Measurements from ENCODE around the gene FHIP1B. TPM values are rescaled to one million over a fixed set of nuclear protein-coding genes. Genes with fewer than 3 reads are reported as not detected.
"Not testable (repeated sequence)": the region's sequence is repeated elsewhere in the genome, so short reads cannot be mapped to it uniquely, and the experiment has no call there.

FHIP1B gene
- total and polyA plus RNA-seq, 4 donors = 14.6 to 42.3 (median 33.9) TPM

GRCh38 chr11:6260207-6260726 lies 25.8 kb upstream of the FHIP1B start:
- H3K36me3 ChIP-seq (ENCODE audit: control insufficient read depth, insufficient read depth, low read length) = no peaks in the 10 kb centered on the region
- H3K4me3 ChIP-seq (ENCODE audit: low read depth, low read length) = peak overlapping the region; percentile 39
- peaks cover 22% of the 10 kb centered on the region for H3K27me3 ChIP-seq (ENCODE audit: control insufficient read depth, insufficient read depth, low read length)
- peaks cover 19% of the 10 kb centered on the region for H3K4me1 ChIP-seq (ENCODE audit: control insufficient read depth, insufficient read depth, low read length)
- peak in 2 of 6 donors; percentile 27 to 39 for DNase-seq (ENCODE audit: low read depth in 4 of 6, low spot score in 6 of 6)
- WGBS (ENCODE audit: insufficient coverage) = 38% methylated on average over 2 of the region's 5 CpGs
- H3K9me3 ChIP-seq (ENCODE audit: control insufficient read depth, insufficient read depth, low read length) = no peaks in the 10 kb centered on the region
- no peak overlapping the region for H3K27ac ChIP-seq (ENCODE audit: low read depth, low read length)

GRCh38 chr11:6258571-6259081 lies 24.2 kb upstream of the FHIP1B start:
- H3K27ac ChIP-seq (ENCODE audit: low read depth, low read length) = no peak overlapping the region
- peak in 2 of 6 donors; percentile 69 to 78 for DNase-seq (ENCODE audit: low read depth in 4 of 6, low spot score in 6 of 6)
- peak overlapping the region; percentile 39 for H3K4me3 ChIP-seq (ENCODE audit: low read depth, low read length)
- H3K4me1 ChIP-seq (ENCODE audit: control insufficient read depth, insufficient read depth, low read length) = peaks cover 19% of the 10 kb centered on the region
- no peaks in the 10 kb centered on the region for H3K9me3 ChIP-seq (ENCODE audit: control insufficient read depth, insufficient read depth, low read length)
- 2% methylated on average over 14 of the region's 16 CpGs for WGBS (ENCODE audit: insufficient coverage)
- peaks cover 22% of the 10 kb centered on the region for H3K27me3 ChIP-seq (ENCODE audit: control insufficient read depth, insufficient read depth, low read length)
- H3K36me3 ChIP-seq (ENCODE audit: control insufficient read depth, insufficient read depth, low read length) = no peaks in the 10 kb centered on the region

- H3K9me3 ChIP-seq (ENCODE audit: control insufficient read depth, insufficient read depth, low read length) = no peaks in the 10 kb centered on the region
- no peaks in the 10 kb centered on the region for H3K36me3 ChIP-seq (ENCODE audit: control insufficient read depth, insufficient read depth, low read length)
- peaks cover 22% of the 10 kb centered on the region for H3K27me3 ChIP-seq (ENCODE audit: control insufficient read depth, insufficient read depth, low read length)
- peaks cover 19% of the 10 kb centered on the region for H3K4me1 ChIP-seq (ENCODE audit: control insufficient read depth, insufficient read depth, low read length)
- no CpG with 5 or more reads among the region's 3 CpGs for WGBS (ENCODE audit: insufficient coverage)
- H3K27ac ChIP-seq (ENCODE audit: low read depth, low read length) = no peak overlapping the region
- H3K4me3 ChIP-seq (ENCODE audit: low read depth, low read length) = no peak overlapping the region
- peak in 1 of 6 donors; percentile 22 for DNase-seq (ENCODE audit: low read depth in 4 of 6, low spot score in 6 of 6)
Measured at GRCh38 chr11:6258141-6258540, 23.7 kb upstream of the FHIP1B start.

GRCh38 chr11:6253197-6253596 lies 18.8 kb upstream of the FHIP1B start:
- Histone ChIP-seq H3K4me3 (ENCODE audit: low read depth, low read length) (no peak overlapping the region), H3K9me3 (ENCODE audit: control insufficient read depth, insufficient read depth, low read length) (no peaks in the 10 kb centered on the region), H3K27ac (ENCODE audit: low read depth, low read length) (no peak overlapping the region), H3K27me3 (ENCODE audit: control insufficient read depth, insufficient read depth, low read length) (no peaks in the 10 kb centered on the region), H3K4me1 (ENCODE audit: control insufficient read depth, insufficient read depth, low read length) (no peaks in the 10 kb centered on the region), H3K36me3 (ENCODE audit: control insufficient read depth, insufficient read depth, low read length) (no peaks in the 10 kb centered on the region)
- DNase-seq (ENCODE audit: low read depth in 4 of 6, low spot score in 6 of 6) = no peak
- no CpG with 5 or more reads among the region's 1 CpG for WGBS (ENCODE audit: insufficient coverage)

GRCh38 chr11:6251990-6252473 lies 17.6 kb upstream of the FHIP1B start:
- 76% methylated on average over 3 of the region's 6 CpGs for WGBS (ENCODE audit: insufficient coverage)
- Histone ChIP-seq H3K4me3 (ENCODE audit: low read depth, low read length) (no peak overlapping the region), H3K27me3 (ENCODE audit: control insufficient read depth, insufficient read depth, low read length) (no peaks in the 10 kb centered on the region), H3K27ac (ENCODE audit: low read depth, low read length) (no peak overlapping the region), H3K9me3 (ENCODE audit: control insufficient read depth, insufficient read depth, low read length) (no peaks in the 10 kb centered on the region), H3K4me1 (ENCODE audit: control insufficient read depth, insufficient read depth, low read length) (no peaks in the 10 kb centered on the region), H3K36me3 (ENCODE audit: control insufficient read depth, insufficient read depth, low read length) (no peaks in the 10 kb centered on the region)
- DNase-seq (ENCODE audit: low read depth in 4 of 6, low spot score in 6 of 6) = peak in 1 of 6 donors; percentile 7

GRCh38 chr11:6251120-6251733 lies 16.8 kb upstream of the FHIP1B start:
- DNase-seq (ENCODE audit: low read depth in 4 of 6, low spot score in 6 of 6) = peak in 3 of 6 donors; percentile 38 to 90 (median 89)
- Histone ChIP-seq H3K4me1 (ENCODE audit: control insufficient read depth, insufficient read depth, low read length) (no peaks in the 10 kb centered on the region), H3K4me3 (ENCODE audit: low read depth, low read length) (no peak overlapping the region), H3K27ac (ENCODE audit: low read depth, low read length) (no peak overlapping the region), H3K36me3 (ENCODE audit: control insufficient read depth, insufficient read depth, low read length) (no peaks in the 10 kb centered on the region), H3K27me3 (ENCODE audit: control insufficient read depth, insufficient read depth, low read length) (no peaks in the 10 kb centered on the region), H3K9me3 (ENCODE audit: control insufficient read depth, insufficient read depth, low read length) (no peaks in the 10 kb centered on the region)
- 31% methylated on average over 3 of the region's 6 CpGs for WGBS (ENCODE audit: insufficient coverage)

GRCh38 chr11:6249770-6250555 lies 15.5 kb upstream of the FHIP1B start:
- Histone ChIP-seq H3K27ac (ENCODE audit: low read depth, low read length) (no peak overlapping the region), H3K36me3 (ENCODE audit: control insufficient read depth, insufficient read depth, low read length) (no peaks in the 10 kb centered on the region), H3K27me3 (ENCODE audit: control insufficient read depth, insufficient read depth, low read length) (no peaks in the 10 kb centered on the region), H3K9me3 (ENCODE audit: control insufficient read depth, insufficient read depth, low read length) (no peaks in the 10 kb centered on the region), H3K4me1 (ENCODE audit: control insufficient read depth, insufficient read depth, low read length) (no peaks in the 10 kb centered on the region), H3K4me3 (ENCODE audit: low read depth, low read length) (no peak overlapping the region)
- no peak for DNase-seq (ENCODE audit: low read depth in 4 of 6, low spot score in 6 of 6)
- 79% methylated on average over 3 of the region's 3 CpGs for WGBS (ENCODE audit: insufficient coverage)

- WGBS (ENCODE audit: insufficient coverage) = 100% methylated on average over 1 of the region's 3 CpGs
- not testable (repeated sequence) for DNase-seq (ENCODE audit: low read depth in 4 of 6, low spot score in 6 of 6); H3K27ac ChIP-seq (ENCODE audit: low read depth, low read length); H3K4me3 ChIP-seq (ENCODE audit: low read depth, low read length); H3K9me3 ChIP-seq (ENCODE audit: control insufficient read depth, insufficient read depth, low read length); H3K36me3 ChIP-seq (ENCODE audit: control insufficient read depth, insufficient read depth, low read length); H3K4me1 ChIP-seq (ENCODE audit: control insufficient read depth, insufficient read depth, low read length); H3K27me3 ChIP-seq (ENCODE audit: control insufficient read depth, insufficient read depth, low read length)
Measured at GRCh38 chr11:6248897-6249296, 14.5 kb upstream of the FHIP1B start.

GRCh38 chr11:6248248-6248647 lies 13.8 kb upstream of the FHIP1B start:
- DNase-seq (ENCODE audit: low read depth in 4 of 6, low spot score in 6 of 6) = no peak
- H3K27me3 ChIP-seq (ENCODE audit: control insufficient read depth, insufficient read depth, low read length) = no peaks in the 10 kb centered on the region
- no peaks in the 10 kb centered on the region for H3K36me3 ChIP-seq (ENCODE audit: control insufficient read depth, insufficient read depth, low read length)
- H3K9me3 ChIP-seq (ENCODE audit: control insufficient read depth, insufficient read depth, low read length) = no peaks in the 10 kb centered on the region
- no peak overlapping the region for H3K27ac ChIP-seq (ENCODE audit: low read depth, low read length)
- WGBS (ENCODE audit: insufficient coverage) = no CpG with 5 or more reads among the region's 1 CpG
- no peak overlapping the region for H3K4me3 ChIP-seq (ENCODE audit: low read depth, low read length)
- H3K4me1 ChIP-seq (ENCODE audit: control insufficient read depth, insufficient read depth, low read length) = no peaks in the 10 kb centered on the region

All from spinal cord (tissue), 10 donors.